ENCODE measurements around the gene KCNC3. TPM values are rescaled to one million over a fixed set of nuclear protein-coding genes. Genes with fewer than 3 reads are reported as not detected.

Gene KCNC3
- total RNA-seq, 1 donor from 2014 or later = 44.3 TPM

DNA sequence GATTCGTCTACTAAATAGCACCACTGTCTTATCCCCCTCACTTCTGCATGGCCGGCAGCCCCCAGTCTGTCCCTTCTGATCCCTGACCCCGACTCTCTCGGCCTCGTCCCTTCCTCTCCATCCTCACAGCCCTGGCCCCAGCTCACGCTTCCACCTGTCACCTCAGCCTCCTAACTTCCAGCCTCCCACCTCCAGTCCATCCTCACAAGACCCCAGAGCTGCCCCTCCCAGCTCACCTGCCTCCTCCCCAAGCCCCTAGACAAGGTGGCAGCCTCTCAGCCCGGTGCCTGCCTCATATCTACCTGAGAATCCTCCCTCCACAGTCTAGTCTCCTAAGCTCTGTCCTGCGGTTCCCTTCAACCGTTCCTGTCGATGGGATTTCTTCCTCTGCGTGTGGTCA is 10.0 kb downstream of the KCNC3 start:
- intact Hi-C loops (cut with micrococcal nuclease) = no loop called here
- H3K36me3 Mint-ChIP-seq (ENCODE audit: low read depth) = peaks cover 21% of the 10 kb centered on the region
- DNase-seq = no peak
- TF ChIP-seq, protein P1, sequence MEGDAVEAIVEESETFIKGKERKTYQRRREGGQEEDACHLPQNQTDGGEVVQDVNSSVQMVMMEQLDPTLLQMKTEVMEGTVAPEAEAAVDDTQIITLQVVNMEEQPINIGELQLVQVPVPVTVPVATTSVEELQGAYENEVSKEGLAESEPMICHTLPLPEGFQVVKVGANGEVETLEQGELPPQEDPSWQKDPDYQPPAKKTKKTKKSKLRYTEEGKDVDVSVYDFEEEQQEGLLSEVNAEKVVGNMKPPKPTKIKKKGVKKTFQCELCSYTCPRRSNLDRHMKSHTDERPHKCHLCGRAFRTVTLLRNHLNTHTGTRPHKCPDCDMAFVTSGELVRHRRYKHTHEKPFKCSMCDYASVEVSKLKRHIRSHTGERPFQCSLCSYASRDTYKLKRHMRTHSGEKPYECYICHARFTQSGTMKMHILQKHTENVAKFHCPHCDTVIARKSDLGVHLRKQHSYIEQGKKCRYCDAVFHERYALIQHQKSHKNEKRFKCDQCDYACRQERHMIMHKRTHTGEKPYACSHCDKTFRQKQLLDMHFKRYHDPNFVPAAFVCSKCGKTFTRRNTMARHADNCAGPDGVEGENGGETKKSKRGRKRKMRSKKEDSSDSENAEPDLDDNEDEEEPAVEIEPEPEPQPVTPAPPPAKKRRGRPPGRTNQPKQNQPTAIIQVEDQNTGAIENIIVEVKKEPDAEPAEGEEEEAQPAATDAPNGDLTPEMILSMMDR (IDR thresholded peaks at IDR 0.05) = no peak
- no peak overlapping the region for H3K27ac Mint-ChIP-seq
- H3K27me3 Mint-ChIP-seq = peaks cover 14% of the 10 kb centered on the region
- CTCF ChIA-PET = no interaction called here
- H3K9me3 Mint-ChIP-seq = no peaks in the 10 kb centered on the region
- H3K4me1 Mint-ChIP-seq = peaks cover 14% of the 10 kb centered on the region
- ATAC-seq (ENCODE audit: low read depth) = no peak
- POLR2A ChIA-PET = interaction anchor here (0.6 kb wide), 1 partner anchor 265 kb away, joined by 4 read pairs; no protein-coding TSS in a partner anchor
- H3K4me3 Mint-ChIP-seq = no peak overlapping the region

DNA sequence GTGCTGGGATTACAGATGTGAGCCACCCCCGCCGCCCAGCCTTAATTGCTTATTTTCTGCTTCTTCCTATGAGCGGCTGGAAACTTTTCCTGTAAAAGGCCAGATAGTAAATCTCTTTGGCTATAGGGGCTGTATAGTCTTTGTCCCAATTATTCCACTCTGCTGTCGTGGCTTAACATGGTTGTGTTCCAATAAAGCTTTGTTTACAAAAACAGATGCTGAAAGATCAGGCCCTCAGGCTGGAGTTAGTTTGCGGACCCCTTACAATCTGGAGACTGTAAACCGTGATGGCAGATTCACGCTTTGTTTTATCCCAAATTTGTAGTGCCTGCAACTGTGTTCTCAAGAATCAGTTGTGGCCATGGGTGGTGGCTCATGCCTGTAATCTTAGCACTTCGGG is 10.7 kb downstream of the KCNC3 start:
- no peaks in the 10 kb centered on the region for H3K9me3 Mint-ChIP-seq
- H3K27me3 Mint-ChIP-seq = peaks cover 20% of the 10 kb centered on the region
- TF ChIP-seq, protein P1 (IDR thresholded peaks at IDR 0.05) = no peak
- H3K4me1 Mint-ChIP-seq = peaks cover 20% of the 10 kb centered on the region
- H3K36me3 Mint-ChIP-seq (ENCODE audit: low read depth) = peaks cover 17% of the 10 kb centered on the region
- no peak for ATAC-seq (ENCODE audit: low read depth)
- H3K4me3 Mint-ChIP-seq = no peak overlapping the region
- DNase-seq = no peak
- no peak overlapping the region for H3K27ac Mint-ChIP-seq
- intact Hi-C loops (cut with micrococcal nuclease) = no loop called here
- ChIA-PET CTCF (no interaction called here), POLR2A (no interaction called here)

DNA sequence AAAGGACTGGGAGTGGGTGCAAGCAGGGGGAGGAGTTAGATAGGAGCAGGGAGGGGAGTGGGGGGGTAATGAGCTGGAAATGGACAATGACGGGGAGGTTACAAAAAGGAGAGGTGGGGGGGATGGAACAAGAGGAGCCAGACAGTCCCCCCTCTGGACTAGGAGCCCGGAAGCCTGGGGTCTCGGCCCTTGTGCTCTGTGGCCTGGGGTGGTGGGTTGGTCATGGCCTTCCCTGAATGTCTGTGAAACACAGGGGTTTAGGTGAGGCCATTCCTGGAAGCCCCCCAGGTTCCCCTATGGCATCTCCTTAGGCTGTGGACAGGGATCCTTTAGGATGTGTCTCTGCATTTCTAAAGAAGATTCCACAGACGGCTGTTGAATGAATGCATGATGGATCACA is 12.1 kb downstream of the KCNC3 start:
- Mint-ChIP-seq H3K27me3 (peaks cover 27% of the 10 kb centered on the region), H3K36me3 (ENCODE audit: low read depth) (peaks cover 8% of the 10 kb centered on the region), H3K9me3 (no peaks in the 10 kb centered on the region), H3K27ac (no peak overlapping the region), H3K4me3 (no peak overlapping the region), H3K4me1 (peaks cover 25% of the 10 kb centered on the region)
- ChIA-PET CTCF (no interaction called here), POLR2A (no interaction called here)
- ATAC-seq (ENCODE audit: low read depth) (no peak), DNase-seq (no peak)
- intact Hi-C loops (cut with micrococcal nuclease) = no loop called here
- TF ChIP-seq, protein P1 (IDR thresholded peaks at IDR 0.05) = no peak

DNA sequence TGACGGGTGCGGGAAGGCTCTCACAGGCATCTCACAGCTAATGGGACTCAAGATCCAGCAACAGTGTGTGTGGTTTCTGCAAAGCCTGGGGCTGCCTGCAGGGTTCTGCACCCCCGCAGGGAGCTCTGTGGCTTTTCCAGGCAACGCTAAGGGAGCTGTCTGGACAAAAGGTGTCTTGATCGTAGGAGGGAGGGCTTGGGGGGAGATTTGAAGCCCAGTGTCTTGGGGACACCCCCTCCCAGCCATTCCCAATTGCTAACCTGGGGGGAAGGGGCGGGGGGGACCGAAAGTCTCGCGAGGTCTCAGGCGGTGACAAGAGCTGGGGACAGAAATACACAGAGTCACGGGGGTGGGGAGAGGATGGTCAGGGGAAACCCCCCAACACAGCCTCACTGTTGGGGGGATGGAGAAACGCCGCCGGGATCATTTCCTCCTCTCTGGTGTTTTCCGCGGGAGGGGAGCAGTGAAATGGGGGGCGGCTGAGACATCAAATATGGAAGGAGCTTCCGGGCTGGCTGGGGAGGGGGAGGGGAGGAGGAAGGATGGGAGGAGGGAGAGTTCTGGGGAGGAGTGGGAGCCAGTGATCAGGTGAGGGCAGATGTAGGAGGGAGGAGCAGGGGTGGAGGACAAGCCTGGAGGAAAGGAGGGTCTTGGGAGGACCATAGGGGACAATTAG is 13.3 kb downstream of the KCNC3 start:
- ChIA-PET POLR2A (interaction anchor here (0.6 to 1.5 kb wide), 8 partner anchors 10 to 794 kb away, joined by 3 to 24 read pairs (median 6); partner anchors contain the start of genes KCNC3 and NR1H2), CTCF (no interaction called here)
- Mint-ChIP-seq H3K27me3 (peaks cover 33% of the 10 kb centered on the region), H3K9me3 (no peaks in the 10 kb centered on the region), H3K27ac (no peak overlapping the region), H3K4me3 (peak overlapping the region; percentile 52), H3K36me3 (ENCODE audit: low read depth) (peaks cover 7% of the 10 kb centered on the region), H3K4me1 (peaks cover 25% of the 10 kb centered on the region)
- peak; percentile 58 for ATAC-seq (ENCODE audit: low read depth)
- TF ChIP-seq, protein P1 (IDR thresholded peaks at IDR 0.05) = no peak
- intact Hi-C loops (cut with micrococcal nuclease) = no loop called here
- DNase-seq = no peak

DNA sequence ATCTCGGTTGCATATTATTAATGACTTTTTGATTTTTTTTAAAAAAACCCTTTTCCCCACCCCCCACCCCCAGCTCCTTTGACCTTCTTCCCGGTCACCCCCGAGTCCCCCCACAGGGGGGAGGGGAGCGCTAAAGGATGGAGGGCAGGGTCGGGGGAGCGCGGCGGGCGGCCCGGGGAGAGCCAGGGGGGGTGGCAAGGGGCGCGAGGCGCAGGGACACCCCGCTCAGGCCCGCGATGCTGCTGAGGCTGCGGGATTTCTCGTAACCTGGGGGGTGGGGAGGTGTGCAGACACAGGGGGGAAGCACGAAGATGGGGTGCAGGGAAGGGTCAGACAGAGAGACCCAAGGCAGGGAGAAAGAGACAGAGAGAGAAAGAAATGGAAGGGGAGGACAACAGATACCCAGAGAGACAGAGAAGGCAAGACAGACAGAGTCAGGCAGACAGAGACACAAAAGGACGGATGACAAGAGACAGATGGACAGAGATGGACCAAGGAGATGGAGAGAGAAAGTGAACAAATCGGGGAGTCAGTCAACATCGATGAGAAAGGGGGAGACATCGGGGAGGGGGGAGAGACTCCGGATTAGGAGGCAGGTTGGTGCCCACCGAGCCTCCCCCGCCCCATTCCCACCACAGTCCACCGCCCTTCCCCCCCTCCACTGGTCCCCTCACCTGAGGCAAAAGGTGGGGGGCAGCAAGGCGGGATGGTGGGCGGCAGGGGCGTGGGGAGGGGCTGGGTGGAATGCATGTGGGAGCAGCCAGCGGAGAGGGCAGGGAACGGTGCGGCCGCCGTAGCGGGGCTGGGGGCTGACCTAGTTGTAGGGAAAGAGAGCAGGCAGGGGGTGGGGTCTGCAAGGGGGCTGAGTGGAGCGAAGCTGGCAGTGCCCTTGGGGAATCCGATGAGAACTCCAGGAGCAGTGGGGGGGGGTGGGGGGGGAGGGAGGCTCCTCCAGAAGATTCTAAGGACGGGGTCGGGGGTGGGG is 14.2 kb downstream of the KCNC3 start:
- ChIA-PET POLR2A (interaction anchor here (0.6 to 1.5 kb wide), 8 partner anchors 14 to 69 kb away, joined by 3 to 24 read pairs (median 3); partner anchors contain the start of genes KCNC3, NR1H2 and POLD1), CTCF (no interaction called here)
- peaks cover 25% of the 10 kb centered on the region for H3K4me1 Mint-ChIP-seq
- intact Hi-C loops (cut with micrococcal nuclease) = no loop called here
- H3K27me3 Mint-ChIP-seq = peaks cover 40% of the 10 kb centered on the region
- TF ChIP-seq, protein P1 (IDR thresholded peaks at IDR 0.05) = no peak
- no peak for DNase-seq
- no peak overlapping the region for H3K4me3 Mint-ChIP-seq
- no peaks in the 10 kb centered on the region for H3K9me3 Mint-ChIP-seq
- ATAC-seq (ENCODE audit: low read depth) = no peak
- H3K27ac Mint-ChIP-seq = peak overlapping the region; percentile 25
- peaks cover 7% of the 10 kb centered on the region for H3K36me3 Mint-ChIP-seq (ENCODE audit: low read depth)
